ENCODE data around the gene CAPZB.
"Not testable (repeated sequence)": the region's sequence is repeated elsewhere in the genome, so short reads cannot be mapped to it uniquely, and the experiment has no call there.

Gene CAPZB

DNA sequence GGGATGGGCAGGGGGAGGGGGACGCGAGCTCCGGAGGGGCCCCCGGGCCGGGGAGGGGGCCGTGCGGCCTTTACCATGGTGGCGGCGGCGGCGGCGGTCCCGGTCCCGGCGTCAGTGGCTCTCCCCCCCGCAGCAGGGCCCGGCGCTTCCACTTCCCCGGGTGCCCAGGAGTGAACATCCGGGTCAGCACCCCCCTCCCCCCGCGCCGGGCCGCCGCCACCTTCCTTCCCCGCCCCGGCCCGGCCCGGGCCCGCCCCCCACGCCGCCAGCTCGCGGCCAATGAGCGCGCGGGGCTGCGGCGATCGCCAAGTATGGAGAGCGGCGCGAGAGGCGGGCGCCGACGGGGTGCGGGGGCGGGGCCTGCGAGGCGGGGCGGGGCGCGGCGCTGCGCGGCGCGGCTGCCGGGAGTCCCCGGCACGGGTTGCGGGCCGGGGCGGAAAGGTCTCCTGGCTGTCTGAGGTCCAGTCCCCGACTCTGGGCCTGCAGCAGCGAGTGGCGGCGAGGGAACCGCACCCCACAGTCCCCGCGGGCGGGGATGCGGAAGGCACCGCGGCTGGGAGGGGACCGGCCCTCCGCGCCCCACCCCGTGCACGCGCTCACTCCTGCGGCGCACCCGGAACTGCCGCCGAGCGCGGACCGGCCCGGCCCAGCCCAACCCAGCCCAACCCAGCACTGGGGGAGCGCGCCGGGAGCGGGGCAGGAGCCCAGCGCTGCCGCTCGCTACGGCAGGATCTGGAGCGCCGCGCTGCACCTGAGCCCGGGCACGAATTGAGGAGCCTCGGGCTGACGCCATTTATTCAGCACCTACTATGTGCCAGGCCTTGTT, at the start of gene CAPZB:
Gene CAPZB, minus strand, starts transcription at position 178 of the 826 bp plus-strand sequence. Its CDS starts 101 bp downstream, at position 77.
- DNase-seq: peak; percentile 94

- no peak for DNase-seq
Observed at GRCh38 chr1:19534281-19534680, 48.9 kb upstream of the CAPZB start.

DNA sequence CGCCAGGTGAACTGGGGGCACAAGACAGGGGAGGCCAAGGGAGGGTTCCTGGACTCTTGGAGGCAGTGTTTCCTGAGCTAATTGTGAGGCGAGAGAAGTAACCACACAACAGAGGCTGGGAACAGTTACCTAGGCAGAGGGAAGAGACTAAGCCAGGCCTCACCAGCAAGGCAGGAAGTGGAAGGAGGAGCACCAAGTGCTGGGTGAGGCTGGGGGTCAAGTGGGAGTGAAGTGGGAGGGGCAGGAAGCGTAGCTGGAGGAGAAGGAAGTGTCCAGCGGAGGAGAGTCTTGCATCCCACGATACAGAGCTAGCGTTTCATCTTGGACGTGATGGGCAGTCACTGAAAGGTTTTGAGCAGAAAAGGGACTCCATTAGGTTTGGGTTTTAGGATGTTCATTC, 48.3 kb upstream of the CAPZB start:
- no peak for DNase-seq

- no peak for DNase-seq
Observed at GRCh38 chr1:19532519-19532918, 47.2 kb upstream of the CAPZB start.

DNA sequence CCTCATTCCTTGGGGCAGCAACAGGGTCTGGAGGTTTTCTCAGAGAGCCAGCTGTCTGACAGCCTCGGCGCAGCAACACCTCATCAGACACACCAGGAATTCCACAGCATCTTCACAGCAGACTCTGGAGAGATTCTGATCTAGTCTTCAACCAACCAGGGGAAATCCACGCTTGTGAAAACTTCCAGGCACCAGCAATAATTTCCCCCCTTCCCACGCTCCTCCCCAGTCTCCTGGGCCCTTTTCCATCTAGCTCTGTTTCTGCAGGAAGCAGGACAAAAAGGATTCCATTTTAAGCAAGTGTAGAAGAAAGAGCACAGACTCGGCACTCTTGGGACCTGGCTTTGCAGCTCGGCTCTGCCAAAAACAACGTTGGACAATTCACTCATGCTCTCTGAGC, 44.3 kb upstream of the CAPZB start:
- no peak for DNase-seq

- no peak for DNase-seq
Observed at GRCh38 chr1:19528438-19528837, 43.1 kb upstream of the CAPZB start.

- no peak for DNase-seq
Observed at GRCh38 chr1:19525607-19526545, 40.5 kb upstream of the CAPZB start.

GRCh38 chr1:19524791-19525190, 39.5 kb upstream of the CAPZB start:
- no peak for DNase-seq

- not testable (repeated sequence) for DNase-seq
Observed at GRCh38 chr1:19522570-19522969, 37.2 kb upstream of the CAPZB start.

DNA sequence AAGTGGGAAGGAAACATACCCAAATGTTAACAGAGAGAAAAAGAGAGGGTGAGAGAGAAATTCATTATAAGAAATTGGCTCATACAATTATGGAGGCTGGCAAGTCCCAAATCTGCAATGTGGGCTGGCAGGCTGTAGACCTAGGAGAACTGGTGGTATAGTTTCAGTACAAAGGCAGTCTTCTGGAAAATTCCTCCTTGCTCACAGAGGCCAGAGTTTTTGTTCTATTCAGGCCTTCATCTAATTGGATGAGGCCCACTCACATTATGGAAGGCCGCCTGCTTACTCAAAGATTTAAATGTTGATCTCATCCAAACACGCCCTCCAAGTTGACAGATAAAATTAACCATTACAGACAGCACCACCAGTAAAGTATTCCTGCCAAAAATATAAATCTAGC, 36.1 kb upstream of the CAPZB start:
- no peak for DNase-seq

DNA sequence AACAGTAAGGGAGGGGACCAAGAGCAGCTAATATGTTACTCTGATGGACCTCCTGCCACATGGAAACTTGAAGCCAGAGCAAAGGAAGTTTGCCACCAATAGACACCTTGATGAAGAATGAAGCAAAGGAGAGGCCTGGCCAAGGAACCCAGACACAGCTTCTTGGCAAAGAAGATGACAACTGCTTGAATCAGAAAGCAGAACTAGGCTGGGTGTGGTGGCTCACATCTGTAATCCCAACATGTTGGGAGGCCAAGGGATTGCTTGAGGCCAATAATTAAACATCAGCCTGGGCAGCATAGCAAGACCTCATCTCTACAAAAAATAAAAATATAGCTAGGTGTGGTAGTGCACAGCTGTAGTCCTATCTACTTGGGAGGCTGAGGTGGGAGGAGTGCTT, 31.7 kb upstream of the CAPZB start:
- DNase-seq: no peak

GRCh38 chr1:19515201-19515600, 29.9 kb upstream of the CAPZB start:
- DNase-seq: no peak

GRCh38 chr1:19514391-19514831, 29.1 kb upstream of the CAPZB start:
- DNase-seq: no peak

DNA sequence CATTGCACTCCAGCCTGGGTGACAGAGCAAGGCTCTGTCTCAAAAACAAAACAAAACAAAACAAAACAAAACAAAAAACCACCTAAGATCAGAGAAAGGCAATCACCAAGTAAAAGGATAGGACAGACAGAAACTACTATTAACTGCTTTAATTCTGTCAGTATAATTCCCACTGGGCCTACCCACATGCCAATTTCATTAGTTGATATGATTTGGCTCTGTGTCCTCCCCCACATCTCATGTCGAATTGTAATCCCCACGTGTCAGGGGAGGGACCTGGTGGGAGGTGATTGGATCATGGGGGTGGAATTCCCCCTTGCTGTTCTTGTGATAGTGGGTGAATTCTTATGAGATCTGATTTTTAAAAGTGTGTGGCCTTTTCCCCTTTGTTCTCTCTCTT, 27.2 kb upstream of the CAPZB start:
- peak; percentile 14 for DNase-seq

GRCh38 chr1:19511116-19511515, 25.8 kb upstream of the CAPZB start:
- DNase-seq: no peak

- DNase-seq: not testable (repeated sequence)
Observed at GRCh38 chr1:19509647-19510046, 24.3 kb upstream of the CAPZB start.

GRCh38 chr1:19507516-19507915, 22.2 kb upstream of the CAPZB start:
- DNase-seq: no peak

DNA sequence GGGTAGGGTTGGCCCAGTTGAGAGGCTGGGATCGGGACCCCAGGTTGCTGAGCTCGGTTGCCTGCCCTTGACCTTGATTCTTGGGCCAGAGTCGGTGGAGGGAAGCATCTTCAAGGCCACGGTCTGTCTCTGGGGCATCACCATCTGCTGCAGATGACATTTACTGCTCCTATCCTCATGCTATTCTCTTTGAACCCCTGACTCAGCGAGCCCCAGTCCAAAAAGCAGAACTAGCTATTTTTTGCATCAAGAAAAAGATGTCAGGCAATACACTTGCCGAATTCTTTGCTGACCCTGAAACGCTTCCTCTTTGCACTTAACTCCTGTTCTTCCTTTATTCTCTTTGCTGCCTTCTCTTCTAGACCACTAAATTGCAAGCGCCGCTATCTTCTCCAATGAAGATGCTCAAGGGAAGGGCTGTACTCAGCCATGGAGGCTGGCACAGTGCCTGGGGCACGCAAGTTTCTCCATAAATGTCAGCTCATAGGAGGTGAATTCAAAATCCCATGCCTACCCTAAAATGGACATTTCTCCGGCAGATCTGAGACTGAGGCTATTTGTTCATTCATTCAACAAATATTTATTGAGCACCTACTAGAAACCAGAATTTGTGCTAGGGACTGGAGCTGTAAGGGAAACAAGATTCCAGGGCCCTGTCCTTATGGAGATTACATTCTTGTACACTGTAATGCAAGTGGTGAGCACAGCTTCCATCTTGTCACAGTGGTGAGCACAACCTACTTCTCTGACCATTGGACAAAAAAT, 20.5 kb upstream of the CAPZB start:
- DNase-seq: no peak

- DNase-seq: no peak
Observed at GRCh38 chr1:19504796-19505692, 19.7 kb upstream of the CAPZB start.

DNA sequence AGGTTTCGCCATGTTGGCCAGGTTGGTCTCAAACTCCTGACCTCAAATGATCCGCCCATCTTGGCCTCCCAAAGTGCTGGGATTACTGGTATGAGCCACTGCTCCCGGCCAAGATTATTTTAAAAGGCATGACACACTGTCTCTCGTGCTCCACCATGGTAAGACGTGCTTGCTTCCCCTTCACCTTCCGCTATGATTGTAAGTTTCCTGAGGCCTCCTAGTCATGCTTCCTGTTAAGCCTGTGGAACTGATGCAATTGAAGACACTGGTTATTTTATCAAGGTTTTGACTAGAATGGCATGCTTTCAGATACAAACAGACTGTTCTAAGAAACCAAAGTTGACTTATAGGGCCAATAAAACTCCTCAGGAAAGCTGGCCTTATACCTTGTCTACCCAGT, 16.9 kb upstream of the CAPZB start:
- not testable (repeated sequence) for DNase-seq

GRCh38 chr1:19499887-19500286, 14.5 kb upstream of the CAPZB start:
- not testable (repeated sequence) for DNase-seq

DNA sequence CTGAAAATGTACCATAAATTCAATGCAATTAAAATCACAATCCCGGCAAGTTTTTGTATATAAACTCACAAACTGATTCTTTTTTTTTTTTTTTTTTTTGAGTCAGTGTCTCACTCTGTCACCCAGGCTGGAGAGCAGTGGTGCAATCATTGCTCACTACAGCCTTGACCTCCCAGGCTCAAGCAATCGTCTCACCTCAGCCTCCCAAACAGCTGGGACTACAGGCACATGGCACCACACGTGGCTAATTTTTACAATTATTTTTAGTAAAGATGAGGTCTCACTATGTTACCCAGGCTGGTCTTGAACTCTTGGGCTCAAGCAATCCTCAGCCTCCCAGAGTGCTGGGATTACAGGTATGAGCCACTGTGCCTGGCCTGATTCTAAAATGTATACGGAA, 12.1 kb upstream of the CAPZB start:
- not testable (repeated sequence) for DNase-seq

Data from activated naive CD4-positive, alpha-beta T cell treated with Interleukin-2 at 50 U/mL for 16 hours (primary cell).